OCI-LY1 (cell line): Measurements from ENCODE around the gene CDKAL1.

Experiments used
- CTCF ChIP-seq: fragments of 200-600 bp; sonication (generic), shearing (Covaris generic); IDR thresholded peaks from 2 replicates; pipeline ENCODE4 v1.5.1; 2017; ENCODE audit warnings: mild to moderate bottlenecking, antibody characterized with exemption, low read length, moderate library complexity, mixed read lengths
- EZH2 ChIP-seq: fragments of 200-600 bp; sonication (generic), shearing (Covaris generic); IDR thresholded peaks from 2 replicates; pipeline ENCODE4 v1.8.0; 2017; ENCODE audit warnings: borderline replicate concordance, mixed run types, mild to moderate bottlenecking, antibody characterized with exemption, low read length, moderate library complexity, mixed read lengths

GRCh38 chr6:20632696-20633095 lies 98.4 kb downstream of the CDKAL1 start:
- TF ChIP-seq EZH2 (no peak), CTCF (no peak)
